Neural cell (in vitro differentiated cells): Measurements from ENCODE around the gene FAM13B. TPM values are rescaled to one million over a fixed set of nuclear protein-coding genes. Genes with fewer than 3 reads are reported as not detected.

Experiments used
- H2AFZ ChIP-seq: fragments of 200-600, 300-800 bp; sonication (generic), shearing (Covaris generic); 2 replicates; pipeline ENCODE4 v1.6.0; 2014; ENCODE audit warnings: low read depth, mild to moderate bottlenecking, antibody characterized with exemption, low read length, moderate library complexity
- H3F3A ChIP-seq: fragments of 200-600 bp; shearing (Covaris generic); 2 replicates; pipeline ENCODE4 v1.6.1; 2016; ENCODE audit warnings: mild to moderate bottlenecking, moderate library complexity, mixed read lengths, antibody characterized with exemption, low read length; ENCODE audit not compliant: insufficient read depth, poor library complexity, severe bottlenecking
- H3K27ac ChIP-seq: fragments of 200-600, 300-800 bp; sonication (generic), shearing (Covaris generic); 2 replicates; pipeline ENCODE4 v1.5.1; 2014; ENCODE audit warnings: mild to moderate bottlenecking, low read length, moderate library complexity
- H3K27me3 ChIP-seq: fragments of 300-800, 200-600 bp; sonication (generic), shearing (Covaris generic); 2 replicates; pipeline ENCODE4 v1.6.0; 2014; ENCODE audit warnings: mild to moderate bottlenecking, low read depth, low read length, moderate library complexity; ENCODE audit not compliant: insufficient read depth
- H3K36me3 ChIP-seq: fragments of 300-800, 200-600 bp; sonication (generic), shearing (Covaris generic); 2 replicates; pipeline ENCODE4 v1.5.1; 2014; ENCODE audit warnings: mild to moderate bottlenecking, antibody characterized with exemption, low read length, moderate library complexity; ENCODE audit not compliant: insufficient read depth
- H3K4me2 ChIP-seq: fragments of 300-800, 200-600 bp; sonication (generic), shearing (Covaris generic); 2 replicates; pipeline ENCODE4 v1.6.0; 2014; ENCODE audit warnings: mild to moderate bottlenecking, low read length
- H3K4me3 ChIP-seq: fragments of 300-800, 200-600 bp; sonication (generic), shearing (Covaris generic); 2 replicates; pipeline ENCODE4 v1.5.1; 2014; ENCODE audit warnings: mild to moderate bottlenecking, low read length, moderate library complexity
- H3K79me2 ChIP-seq: fragments of 200-600 bp; shearing (Covaris generic); replicated peaks from 2 replicates; pipeline ENCODE4 v1.6.0; 2014; ENCODE audit warnings: mild to moderate bottlenecking, low read length, moderate library complexity; ENCODE audit not compliant: insufficient read depth
- H3K9ac ChIP-seq: fragments of 300-800, 200-600 bp; sonication (generic), shearing (Covaris generic); 2 replicates; pipeline ENCODE4 v1.6.1; 2016; ENCODE audit warnings: mild to moderate bottlenecking, low read length, mixed read lengths
- H3K9me2 ChIP-seq: fragments of 200-600 bp; shearing (Covaris generic); 2 replicates; pipeline ENCODE4 v1.6.1; 2016; ENCODE audit warnings: mild to moderate bottlenecking, low read length, mixed read lengths; ENCODE audit not compliant: insufficient read depth
- H3K9me3 ChIP-seq: fragments of 200-600, 300-800 bp; sonication (generic), shearing (Covaris generic); 2 replicates; pipeline ENCODE4 v1.6.1; 2016; ENCODE audit warnings: mild to moderate bottlenecking, mixed run types, low read length, moderate library complexity, mixed read lengths
- H4K20me1 ChIP-seq: fragments of 200-600 bp; shearing (Covaris generic); 2 replicates; pipeline ENCODE4 v1.6.1; 2016; ENCODE audit warnings: mild to moderate bottlenecking, mixed run types; ENCODE audit not compliant: insufficient read depth
- CTCF ChIP-seq: fragments of 450-650 bp; IDR thresholded peaks from 2 replicates; pipeline ENCODE4 v1.5.1; 2014; ENCODE audit warnings: antibody characterized with exemption, mild to moderate bottlenecking, moderate library complexity; ENCODE audit not compliant: poor library complexity, severe bottlenecking
- EP300 ChIP-seq: fragments of 450-650 bp; conservative IDR thresholded peaks from 2 replicates; pipeline ENCODE4 v1.6.1; 2014; ENCODE audit warnings: antibody characterized with exemption, mild to moderate bottlenecking, moderate library complexity; ENCODE audit not compliant: poor library complexity, severe bottlenecking
- EZH2 ChIP-seq: fragments of 200-600, 300-800 bp; shearing (Covaris generic), sonication (generic); IDR thresholded peaks from 2 replicates; pipeline ENCODE4 v1.6.1; 2014; ENCODE audit warnings: antibody characterized with exemption, low read length, borderline replicate concordance, mild to moderate bottlenecking; ENCODE audit not compliant: insufficient read depth, poor library complexity, severe bottlenecking
- MXI1 ChIP-seq: fragments of 450-650 bp; conservative IDR thresholded peaks from 2 replicates; pipeline ENCODE4 v1.6.1; 2014; ENCODE audit warnings: antibody characterized with exemption, mild to moderate bottlenecking; ENCODE audit not compliant: poor library complexity, severe bottlenecking
- POLR2AphosphoS5 ChIP-seq: IDR thresholded peaks from 2 replicates; pipeline ENCODE4 v1.6.1; 2012
- RAD21 ChIP-seq: fragments of 450-650 bp; conservative IDR thresholded peaks from 2 replicates; pipeline ENCODE4 v1.6.1; 2014; ENCODE audit warnings: antibody characterized with exemption, mild to moderate bottlenecking, moderate library complexity
- REST ChIP-seq: IDR thresholded peaks from 2 replicates; pipeline ENCODE4 v1.6.1; 2012; ENCODE audit warnings: borderline replicate concordance
- SMC3 ChIP-seq: fragments of 450-650 bp; conservative IDR thresholded peaks from 2 replicates; pipeline ENCODE4 v1.6.1; 2014; ENCODE audit warnings: antibody characterized with exemption, mild to moderate bottlenecking, moderate library complexity; ENCODE audit not compliant: poor library complexity
- TAF1 ChIP-seq: IDR thresholded peaks from 2 replicates; pipeline ENCODE4 v1.6.1; 2012; ENCODE audit warnings: low read depth
- polyA plus RNA-seq: library from polyadenylated mRNA; depleted of rRNA; stranded (reverse); fragments of >200 nt; gene quantifications from 2 replicates; pipeline ENCODE4 v1.2.3, GENCODE V29; 2014

The FAM13B gene
- polyA plus RNA-seq, 1 donor from 2014 or later = 61.6 TPM

GRCh38 chr5:138025285-138025684 lies 7.6 kb downstream of the FAM13B start:
- no peaks in the 10 kb centered on the region for H3K36me3 ChIP-seq
- H3K9ac ChIP-seq = no peak overlapping the region
- no peak overlapping the region for H3K4me3 ChIP-seq
- no peaks in the 10 kb centered on the region for H3K27me3 ChIP-seq
- no peaks in the 10 kb centered on the region for H3K9me3 ChIP-seq
- no peak overlapping the region for H3K27ac ChIP-seq
- H3F3A ChIP-seq = no peaks in the 10 kb centered on the region
- H3K4me2 ChIP-seq = no peak overlapping the region
- no peaks in the 10 kb centered on the region for H3K9me2 ChIP-seq
- peaks cover 85% of the 10 kb centered on the region for H3K79me2 ChIP-seq
- H2AFZ ChIP-seq = no peak overlapping the region
- no peaks in the 10 kb centered on the region for H4K20me1 ChIP-seq
- TF ChIP-seq POLR2AphosphoS5 (no peak), MXI1 (no peak), REST (no peak), RAD21 (no peak), EP300 (no peak), TAF1 (no peak), EZH2 (no peak), CTCF (no peak), SMC3 (no peak)

- no peaks in the 10 kb centered on the region for H3K27me3 ChIP-seq
- no peaks in the 10 kb centered on the region for H4K20me1 ChIP-seq
These were observed 8.8 kb downstream of the FAM13B start for GRCh38 chr5:138024117-138024516.

More at GRCh38 chr5:138024117-138024516, 8.8 kb downstream of the FAM13B start:
- peaks cover 73% of the 10 kb centered on the region for H3K79me2 ChIP-seq
- H3K9ac ChIP-seq = no peak overlapping the region
- no peaks in the 10 kb centered on the region for H3K9me3 ChIP-seq
- H3K36me3 ChIP-seq = no peaks in the 10 kb centered on the region
- no peaks in the 10 kb centered on the region for H3F3A ChIP-seq
- no peak overlapping the region for H3K27ac ChIP-seq
- no peak overlapping the region for H2AFZ ChIP-seq
- H3K4me3 ChIP-seq = no peak overlapping the region
- no peaks in the 10 kb centered on the region for H3K9me2 ChIP-seq
- H3K4me2 ChIP-seq = no peak overlapping the region
- TF ChIP-seq EZH2 = no peak
- TF ChIP-seq TAF1 = no peak
- no peak for TF ChIP-seq POLR2AphosphoS5
- no peak for TF ChIP-seq SMC3
- TF ChIP-seq MXI1 = no peak
- TF ChIP-seq RAD21 = no peak
- no peak for TF ChIP-seq EP300
- no peak for TF ChIP-seq CTCF
- no peak for TF ChIP-seq REST
